ENCODE measurements around the gene C5AR2. TPM values are rescaled to one million over a fixed set of nuclear protein-coding genes. Genes with fewer than 3 reads are reported as not detected.

C5AR2 gene
- total RNA-seq, 1 donor from 2014 or later = 18.3 TPM

GRCh38 chr19:47316513-47316912 is 15.5 kb upstream of the C5AR2 start:
- Histone ChIP-seq H3K4me3 (no peak overlapping the region), H3K4me1 (no peaks in the 10 kb centered on the region), H3K27me3 (no peaks in the 10 kb centered on the region), H3K9me3 (no peaks in the 10 kb centered on the region), H3K27ac (no peak overlapping the region), H3K36me3 (peaks cover 0 to 6% of the 10 kb centered on the region in 2 donors)
- no peak for DNase-seq (ENCODE audit: low spot score in 2 of 2)
- intact Hi-C loops (cut with DNase I) = no loop called here
- TF ChIP-seq, protein P1, sequence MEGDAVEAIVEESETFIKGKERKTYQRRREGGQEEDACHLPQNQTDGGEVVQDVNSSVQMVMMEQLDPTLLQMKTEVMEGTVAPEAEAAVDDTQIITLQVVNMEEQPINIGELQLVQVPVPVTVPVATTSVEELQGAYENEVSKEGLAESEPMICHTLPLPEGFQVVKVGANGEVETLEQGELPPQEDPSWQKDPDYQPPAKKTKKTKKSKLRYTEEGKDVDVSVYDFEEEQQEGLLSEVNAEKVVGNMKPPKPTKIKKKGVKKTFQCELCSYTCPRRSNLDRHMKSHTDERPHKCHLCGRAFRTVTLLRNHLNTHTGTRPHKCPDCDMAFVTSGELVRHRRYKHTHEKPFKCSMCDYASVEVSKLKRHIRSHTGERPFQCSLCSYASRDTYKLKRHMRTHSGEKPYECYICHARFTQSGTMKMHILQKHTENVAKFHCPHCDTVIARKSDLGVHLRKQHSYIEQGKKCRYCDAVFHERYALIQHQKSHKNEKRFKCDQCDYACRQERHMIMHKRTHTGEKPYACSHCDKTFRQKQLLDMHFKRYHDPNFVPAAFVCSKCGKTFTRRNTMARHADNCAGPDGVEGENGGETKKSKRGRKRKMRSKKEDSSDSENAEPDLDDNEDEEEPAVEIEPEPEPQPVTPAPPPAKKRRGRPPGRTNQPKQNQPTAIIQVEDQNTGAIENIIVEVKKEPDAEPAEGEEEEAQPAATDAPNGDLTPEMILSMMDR (IDR thresholded peaks at IDR 0.05) = no peak

- H3K4me1 ChIP-seq = no peaks in the 10 kb centered on the region
- no peak overlapping the region for H3K27ac ChIP-seq
- TF ChIP-seq, protein P1 (IDR thresholded peaks at IDR 0.05) = no peak
- H3K9me3 ChIP-seq = no peaks in the 10 kb centered on the region
- H3K36me3 ChIP-seq = peaks cover 0 to 6% of the 10 kb centered on the region in 2 donors
- intact Hi-C loops (cut with DNase I) = no loop called here
- no peak overlapping the region for H3K4me3 ChIP-seq
- no peak for DNase-seq (ENCODE audit: low spot score in 2 of 2)
- H3K27me3 ChIP-seq = no peaks in the 10 kb centered on the region
Measured at GRCh38 chr19:47319923-47320871, 11.8 kb upstream of the C5AR2 start.

- no peak for DNase-seq (ENCODE audit: low spot score in 2 of 2)
- Histone ChIP-seq H3K36me3 (peaks cover 0 to 6% of the 10 kb centered on the region in 2 donors), H3K9me3 (no peaks in the 10 kb centered on the region), H3K27me3 (no peaks in the 10 kb centered on the region), H3K4me3 (no peak overlapping the region), H3K27ac (no peak overlapping the region), H3K4me1 (no peaks in the 10 kb centered on the region)
- intact Hi-C loops (cut with DNase I) = no loop called here
- TF ChIP-seq, protein P1 (IDR thresholded peaks at IDR 0.05) = no peak
Measured at GRCh38 chr19:47321630-47322029, 10.3 kb upstream of the C5AR2 start.

DNA sequence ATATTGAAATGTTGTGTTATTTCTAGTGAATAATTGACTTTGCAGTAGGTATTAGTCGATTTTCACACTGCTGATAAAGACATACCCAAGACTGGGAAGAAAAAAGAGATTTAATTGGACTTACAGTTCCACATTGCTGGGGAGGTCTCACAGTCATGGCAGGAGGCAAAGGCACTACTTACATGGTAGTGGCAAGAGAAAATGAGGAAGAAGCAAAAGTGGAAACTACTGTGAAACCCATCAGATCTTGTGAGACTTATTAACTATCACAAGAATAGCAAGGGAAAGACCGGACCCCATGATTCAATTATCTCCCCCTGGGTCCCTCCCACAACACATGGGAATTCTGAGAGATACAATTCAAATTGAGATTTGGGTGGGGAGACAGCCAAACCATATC is 9.9 kb upstream of the C5AR2 start:
- DNase-seq (ENCODE audit: low spot score in 2 of 2) = no peak
- Histone ChIP-seq H3K9me3 (no peaks in the 10 kb centered on the region), H3K4me1 (no peaks in the 10 kb centered on the region), H3K27ac (no peak overlapping the region), H3K4me3 (no peak overlapping the region), H3K36me3 (peaks cover 0 to 6% of the 10 kb centered on the region in 2 donors), H3K27me3 (no peaks in the 10 kb centered on the region)
- intact Hi-C loops (cut with DNase I) = no loop called here
- TF ChIP-seq, protein P1 (IDR thresholded peaks at IDR 0.05) = no peak

DNA sequence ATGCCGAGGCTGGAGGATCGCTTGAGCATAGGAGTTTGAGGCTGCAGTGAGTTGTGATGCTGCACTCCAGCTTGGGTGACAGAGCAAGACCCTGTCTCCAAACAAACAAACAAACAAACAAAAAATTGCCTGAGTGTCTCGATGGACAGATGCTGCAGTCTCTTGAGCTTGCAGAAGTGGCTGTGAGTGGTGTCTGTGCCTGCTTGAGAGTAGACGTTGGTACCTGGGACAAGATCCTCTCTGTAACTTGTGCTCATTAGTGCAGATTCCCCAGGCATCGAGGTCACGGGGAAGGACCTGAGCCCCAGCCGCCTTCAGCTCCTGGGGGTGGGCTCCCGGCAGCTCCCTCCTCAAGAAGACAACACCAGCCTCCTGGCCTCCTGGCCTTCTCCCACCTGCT is 8.6 kb upstream of the C5AR2 start:
- Histone ChIP-seq H3K4me3 (no peak overlapping the region), H3K4me1 (no peaks in the 10 kb centered on the region), H3K27ac (no peak overlapping the region), H3K36me3 (peaks cover 0 to 6% of the 10 kb centered on the region in 2 donors), H3K9me3 (no peaks in the 10 kb centered on the region), H3K27me3 (no peaks in the 10 kb centered on the region)
- TF ChIP-seq, protein P1 (IDR thresholded peaks at IDR 0.05) = no peak
- intact Hi-C loops (cut with DNase I) = no loop called here
- DNase-seq (ENCODE audit: low spot score in 2 of 2) = no peak

Data from ascending aorta (tissue), 2 donors.